C4-2B (cell line): Measurements from ENCODE around the gene TWF2.

ENCODE experiments used
- CTCF ChIP-seq: fragments of 450-650 bp; conservative IDR thresholded peaks from 2 replicates; pipeline ENCODE4 v1.5.1; 2017; ENCODE audit warnings: mild to moderate bottlenecking
- ZFX ChIP-seq: fragments of 450-650 bp; IDR thresholded peaks from 2 replicates; pipeline ENCODE4 v1.6.1; 2017

DNA sequence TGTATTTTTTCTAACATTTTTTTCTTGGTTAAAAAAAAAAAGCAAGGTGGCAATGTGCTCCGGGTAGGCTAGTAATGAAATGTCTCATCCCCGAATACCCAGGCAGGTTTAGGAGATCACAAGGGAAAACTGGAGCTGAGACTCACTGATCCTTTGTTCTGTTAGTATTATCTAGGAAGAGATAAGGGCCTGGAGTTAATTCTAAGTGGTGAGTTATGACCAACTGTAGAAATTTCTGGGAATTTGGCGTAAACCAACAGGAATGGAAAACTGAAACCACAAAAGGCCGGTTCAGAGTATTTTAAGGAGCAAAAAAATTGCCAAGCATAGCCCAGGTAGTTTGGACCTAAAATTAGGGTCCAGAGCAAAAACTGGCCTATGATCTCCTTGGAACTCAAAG, 19.0 kb upstream of the TWF2 start:
- TF ChIP-seq CTCF, result no peak
- TF ChIP-seq ZFX, result no peak
